Naive B cell (primary cell): Measurements from ENCODE around the gene CP. TPM values are rescaled to one million over a fixed set of nuclear protein-coding genes. Genes with fewer than 3 reads are reported as not detected.

Experiments
- ATAC-seq, 2 donors: fragments of 150-1000 bp; cut with Tn5 transposase; 2 replicates each; pipeline ENCODE4 v1.10.0; 2021; ENCODE audit warnings: low read depth in 2 of 2, mild to moderate bottlenecking in 2 of 2, moderate library complexity in 2 of 2
- DNase-seq: peaks from one replicate; pipeline ENCODE4 v3.0.0; 2022
- H3K27ac Mint-ChIP-seq, 6 donors: one replicate each; pipeline ENCODE4 v1.8.0; 2020 to 2022; ENCODE audit warnings: mild to moderate bottlenecking in 6 of 6, mixed read lengths in 6 of 6, moderate library complexity in 5 of 6, inconsistent platforms in 2 of 6
- H3K27me3 Mint-ChIP-seq, 3 donors: one replicate each; pipeline ENCODE4 v1.8.0; 2021 to 2022; ENCODE audit warnings: mixed read lengths in 3 of 3, mild to moderate bottlenecking in 1 of 3
- H3K36me3 Mint-ChIP-seq, 2 donors: one replicate each; pipeline ENCODE4 v1.8.0; 2020 to 2022; ENCODE audit warnings: mixed read lengths in 2 of 2, inconsistent platforms in 1 of 2, mild to moderate bottlenecking in 1 of 2
- H3K4me1 Mint-ChIP-seq, 3 donors: one replicate each; pipeline ENCODE4 v1.8.0; 2020 to 2022; ENCODE audit warnings: mixed read lengths in 3 of 3, inconsistent platforms in 1 of 3, mild to moderate bottlenecking in 1 of 3, moderate library complexity in 1 of 3
- H3K4me3 Mint-ChIP-seq, 8 donors: one replicate each; pipeline ENCODE4 v1.8.0; 2020 to 2022; ENCODE audit warnings: mild to moderate bottlenecking in 8 of 8, mixed read lengths in 8 of 8, moderate library complexity in 8 of 8, inconsistent platforms in 2 of 8
- H3K9me3 Mint-ChIP-seq, 7 donors: one replicate each; pipeline ENCODE4 v1.8.0; 2020 to 2022; ENCODE audit warnings: mixed read lengths in 7 of 7, mild to moderate bottlenecking in 5 of 7, inconsistent platforms in 2 of 7, moderate library complexity in 1 of 7
- polyA plus RNA-seq, 6 donors: library from polyadenylated mRNA; unstranded; fragments of 300-500 nt; fragmentation: Illumina TruSeq; gene quantifications; one replicate each; pipeline ENCODE4 v1.2.3, GENCODE V29; 2021; ENCODE audit warnings: low read depth in 6 of 6

Gene CP
- polyA plus RNA-seq: 1 to 10 TPM in 1 of 6 donors, under 1 TPM in 3, not detected in 2; 0.36 to 1.1 (median 0.63) TPM

DNA sequence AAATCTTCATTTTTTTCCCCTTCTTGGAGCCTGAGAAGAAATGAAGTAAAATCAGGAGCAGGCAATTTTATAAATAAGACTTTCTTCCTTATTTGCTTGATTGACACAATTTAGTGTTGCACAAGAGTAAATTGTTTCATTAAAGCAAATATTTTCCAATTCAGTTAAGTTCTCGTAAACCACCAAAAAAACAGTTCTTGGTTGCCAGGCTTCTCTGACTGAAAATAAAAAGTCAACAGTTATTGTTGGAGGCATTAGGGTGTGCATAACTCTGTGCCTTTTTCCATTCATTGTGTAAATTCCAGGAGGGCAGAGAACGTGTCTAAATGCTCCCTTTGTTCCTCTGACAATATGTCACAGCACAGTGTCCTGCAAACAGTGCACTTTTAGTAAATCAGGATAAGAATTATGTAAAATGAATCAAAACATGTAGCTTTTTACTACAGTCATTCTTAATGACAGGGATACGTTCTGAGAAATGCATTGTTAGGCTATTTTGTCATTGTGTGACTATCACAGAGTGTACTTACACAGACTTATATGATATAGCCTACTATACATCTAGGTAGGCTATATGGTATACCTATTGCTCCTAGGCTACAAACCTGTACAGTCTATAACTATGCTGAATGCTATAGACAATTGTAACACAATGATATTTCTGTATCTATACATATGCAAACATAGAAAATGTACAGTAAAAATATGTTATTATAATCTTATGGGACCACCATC, at the start of gene CP:
Gene CP (minus strand): TSS at position 47 of the 735 bp plus-strand sequence. CDS start 37 bp downstream, at position 10.
- no peaks in the 10 kb centered on the region for H3K36me3 Mint-ChIP-seq
- ATAC-seq: no peak
- DNase-seq: no peak
- no peaks in the 10 kb centered on the region for H3K27me3 Mint-ChIP-seq
- H3K4me3 Mint-ChIP-seq: no peak within 1 kb of the TSS
- peak within 1 kb of the TSS in 1 of 6 donors; percentile 34 for H3K27ac Mint-ChIP-seq
- peaks cover 13 to 23% (median 15%) of the 10 kb centered on the region in 3 donors for H3K4me1 Mint-ChIP-seq
- peaks cover 0 to 3% (median 0%) of the 10 kb centered on the region in 7 donors for H3K9me3 Mint-ChIP-seq

DNA sequence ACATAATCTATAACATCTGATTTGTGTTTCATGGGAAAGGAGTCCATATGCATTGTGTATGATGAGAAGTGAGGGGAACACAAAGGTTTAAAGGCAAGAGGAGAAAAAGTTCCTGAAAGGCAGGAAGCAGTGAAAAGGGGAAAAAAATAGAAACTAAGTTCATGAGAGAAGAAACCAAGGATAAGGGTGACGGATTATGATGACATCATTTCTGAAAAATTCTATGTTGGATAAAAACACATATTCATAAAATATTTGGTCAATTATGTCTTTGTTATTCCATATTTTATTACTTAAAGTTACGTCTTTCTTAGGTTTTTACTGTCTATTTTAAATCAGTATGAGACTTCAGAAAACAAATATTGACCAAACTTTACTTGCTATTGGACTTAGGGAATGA, 48.6 kb upstream of the CP start:
- DNase-seq: no peak
- H3K9me3 Mint-ChIP-seq: peaks cover 0 to 1% (median 0%) of the 10 kb centered on the region in 7 donors
- no peak overlapping the region for H3K4me3 Mint-ChIP-seq
- H3K36me3 Mint-ChIP-seq: no peaks in the 10 kb centered on the region
- no peaks in the 10 kb centered on the region for H3K27me3 Mint-ChIP-seq
- H3K4me1 Mint-ChIP-seq: peaks cover 8 to 15% (median 8%) of the 10 kb centered on the region in 3 donors
- H3K27ac Mint-ChIP-seq: peak overlapping the region in 1 of 6 donors; percentile 14
- no peak for ATAC-seq

DNA sequence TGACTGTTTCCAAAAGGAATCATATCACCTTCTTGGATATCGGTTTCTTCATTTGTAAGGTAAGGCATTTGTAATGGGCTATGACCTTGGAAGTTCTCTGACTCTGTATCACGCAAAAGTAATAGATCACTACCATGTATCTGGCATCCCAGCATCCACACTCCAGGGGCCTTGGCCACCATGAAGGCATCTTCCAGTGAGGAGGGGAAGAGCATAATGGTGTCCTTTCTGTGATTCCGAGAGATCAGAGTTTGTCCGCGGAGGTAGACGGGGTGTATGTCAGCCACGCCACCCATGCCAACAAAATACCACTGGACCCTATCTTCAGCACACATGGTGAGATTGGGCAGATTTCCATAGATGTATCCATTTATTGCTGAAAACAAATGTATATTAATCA, 48.1 kb upstream of the CP start:
- Mint-ChIP-seq H3K27me3 (no peaks in the 10 kb centered on the region), H3K4me3 (no peak overlapping the region), H3K9me3 (peaks cover 0 to 1% (median 0%) of the 10 kb centered on the region in 7 donors), H3K36me3 (no peaks in the 10 kb centered on the region), H3K27ac (peak overlapping the region in 1 of 6 donors; percentile 14), H3K4me1 (peaks cover 8 to 15% (median 9%) of the 10 kb centered on the region in 3 donors)
- ATAC-seq: no peak
- no peak for DNase-seq

DNA sequence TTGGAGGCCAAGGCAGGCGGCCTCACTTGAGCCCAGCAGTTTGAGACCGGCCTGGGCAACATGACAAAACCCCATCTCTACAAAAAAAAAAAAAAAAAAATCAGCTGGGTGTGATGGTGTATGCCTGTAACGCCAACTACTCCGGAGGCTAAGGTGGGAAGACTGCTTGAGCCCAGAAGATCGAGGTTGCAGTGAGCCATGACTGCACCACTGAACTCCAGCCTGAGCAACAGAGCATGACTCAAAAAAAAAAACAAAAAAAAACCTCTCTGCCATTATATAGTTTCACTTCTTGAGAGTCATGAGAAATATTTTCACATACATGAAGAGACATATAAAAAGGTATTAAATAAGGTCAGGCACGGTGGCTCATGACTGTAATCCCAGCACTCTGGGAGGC, 45.9 kb upstream of the CP start:
- H3K9me3 Mint-ChIP-seq: peaks cover 0 to 1% (median 0%) of the 10 kb centered on the region in 7 donors
- ATAC-seq (peak; percentile 79 to 87), DNase-seq (no peak)
- no peaks in the 10 kb centered on the region for H3K27me3 Mint-ChIP-seq
- H3K27ac Mint-ChIP-seq: peak overlapping the region in 4 of 6 donors; percentile 21 to 58 (median 45)
- H3K4me1 Mint-ChIP-seq: peaks cover 25 to 30% (median 28%) of the 10 kb centered on the region in 3 donors
- H3K36me3 Mint-ChIP-seq: no peaks in the 10 kb centered on the region
- H3K4me3 Mint-ChIP-seq: peak overlapping the region in 6 of 8 donors; percentile 17 to 77 (median 60)

DNA sequence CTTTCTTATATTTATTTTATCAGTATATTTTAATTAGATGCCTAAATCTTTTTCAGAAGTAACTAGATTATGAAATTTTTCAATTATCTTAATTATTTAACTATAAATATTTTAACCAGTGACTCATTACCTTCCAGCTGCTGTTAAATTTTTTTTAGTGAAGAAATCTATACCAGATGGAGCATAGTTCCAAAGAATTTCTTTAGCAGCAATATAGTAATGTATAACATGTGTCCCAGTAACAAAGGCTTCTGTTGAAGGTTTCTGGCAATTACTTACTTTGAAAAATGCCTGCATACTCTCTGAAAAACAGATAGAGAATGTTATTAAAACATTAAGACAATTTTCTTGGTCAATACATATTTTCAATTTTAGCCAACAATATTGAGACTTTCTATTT, 45.1 kb upstream of the CP start:
- no peak for DNase-seq
- no peak for ATAC-seq
- no peaks in the 10 kb centered on the region for H3K27me3 Mint-ChIP-seq
- H3K27ac Mint-ChIP-seq: no peak overlapping the region
- peaks cover 25 to 31% (median 28%) of the 10 kb centered on the region in 3 donors for H3K4me1 Mint-ChIP-seq
- H3K4me3 Mint-ChIP-seq: no peak overlapping the region
- H3K36me3 Mint-ChIP-seq: no peaks in the 10 kb centered on the region
- peaks cover 0 to 1% (median 0%) of the 10 kb centered on the region in 7 donors for H3K9me3 Mint-ChIP-seq

DNA sequence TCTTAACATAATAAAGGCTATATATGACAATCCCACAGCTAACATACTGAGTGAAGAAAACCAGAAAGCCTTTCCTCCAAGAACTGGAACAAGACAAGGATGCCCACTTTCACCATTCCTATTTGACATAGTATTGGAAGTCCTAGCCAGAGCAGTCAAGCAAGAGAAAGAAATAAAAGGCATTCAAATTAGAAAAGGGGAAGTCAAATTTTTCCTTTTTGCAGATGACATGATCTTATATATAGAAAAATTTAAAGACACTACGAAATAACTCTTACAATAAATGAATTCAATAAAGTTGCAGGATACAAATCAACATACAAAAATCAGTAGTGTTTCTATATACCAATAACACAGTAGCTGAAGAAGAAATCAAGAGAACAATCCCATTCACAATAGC, 42.2 kb upstream of the CP start:
- Mint-ChIP-seq H3K4me3 (no peak overlapping the region), H3K27ac (no peak overlapping the region), H3K36me3 (no peaks in the 10 kb centered on the region), H3K4me1 (peaks cover 28 to 37% (median 30%) of the 10 kb centered on the region in 3 donors), H3K27me3 (peaks cover 0 to 6% (median 0%) of the 10 kb centered on the region in 3 donors), H3K9me3 (peaks cover 0 to 2% (median 0%) of the 10 kb centered on the region in 7 donors)
- no peak for DNase-seq
- no peak for ATAC-seq

DNA sequence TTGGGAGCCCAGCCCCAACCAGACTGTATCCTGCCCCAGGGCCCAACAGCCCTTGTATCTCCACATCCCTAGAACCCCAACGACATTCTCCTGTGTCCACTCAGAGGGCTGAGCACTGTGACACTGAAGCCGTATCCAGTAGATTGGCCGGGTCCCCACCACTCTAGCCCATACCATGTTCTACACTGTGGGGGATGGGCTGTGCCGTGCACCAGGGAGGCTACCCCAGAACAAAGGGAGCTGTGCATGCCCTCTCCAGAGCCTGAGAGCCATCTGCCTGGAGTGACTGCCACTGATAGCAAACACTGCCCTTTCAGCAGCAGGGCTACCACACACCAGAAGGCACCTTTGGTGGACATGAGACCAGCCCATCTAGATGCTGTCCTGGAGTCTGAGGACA, 37.1 kb upstream of the CP start:
- ATAC-seq (no peak), DNase-seq (no peak)
- peaks cover 12 to 18% (median 14%) of the 10 kb centered on the region in 3 donors for H3K4me1 Mint-ChIP-seq
- H3K27ac Mint-ChIP-seq: no peak overlapping the region
- no peak overlapping the region for H3K4me3 Mint-ChIP-seq
- H3K9me3 Mint-ChIP-seq: peaks cover 0 to 2% (median 0%) of the 10 kb centered on the region in 7 donors
- H3K27me3 Mint-ChIP-seq: peaks cover 0 to 6% (median 0%) of the 10 kb centered on the region in 3 donors
- H3K36me3 Mint-ChIP-seq: no peaks in the 10 kb centered on the region

DNA sequence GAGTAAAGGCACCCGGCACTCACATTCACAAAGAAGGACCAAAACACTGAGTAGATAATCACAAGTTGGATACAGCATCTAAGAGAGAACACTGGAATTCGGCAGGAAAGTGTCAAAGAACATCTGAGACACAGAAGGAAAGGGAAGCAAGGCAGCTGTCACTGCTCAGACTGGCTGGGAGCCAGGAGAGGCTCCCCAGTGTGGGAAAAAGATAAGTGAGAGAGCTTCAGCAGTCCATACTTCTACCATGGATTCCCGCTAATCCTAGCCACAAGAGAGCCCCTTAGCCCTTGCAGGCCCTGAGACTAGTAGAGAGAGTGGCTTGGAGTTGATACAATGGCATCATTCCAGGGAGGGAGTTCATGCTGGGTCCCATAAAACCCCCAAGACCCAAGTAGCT, 36.7 kb upstream of the CP start:
- Mint-ChIP-seq H3K4me3 (no peak overlapping the region), H3K27me3 (peaks cover 0 to 6% (median 0%) of the 10 kb centered on the region in 3 donors), H3K27ac (no peak overlapping the region), H3K4me1 (peaks cover 7 to 14% (median 10%) of the 10 kb centered on the region in 3 donors), H3K36me3 (no peaks in the 10 kb centered on the region), H3K9me3 (peaks cover 0 to 2% (median 0%) of the 10 kb centered on the region in 7 donors)
- ATAC-seq: no peak
- no peak for DNase-seq

DNA sequence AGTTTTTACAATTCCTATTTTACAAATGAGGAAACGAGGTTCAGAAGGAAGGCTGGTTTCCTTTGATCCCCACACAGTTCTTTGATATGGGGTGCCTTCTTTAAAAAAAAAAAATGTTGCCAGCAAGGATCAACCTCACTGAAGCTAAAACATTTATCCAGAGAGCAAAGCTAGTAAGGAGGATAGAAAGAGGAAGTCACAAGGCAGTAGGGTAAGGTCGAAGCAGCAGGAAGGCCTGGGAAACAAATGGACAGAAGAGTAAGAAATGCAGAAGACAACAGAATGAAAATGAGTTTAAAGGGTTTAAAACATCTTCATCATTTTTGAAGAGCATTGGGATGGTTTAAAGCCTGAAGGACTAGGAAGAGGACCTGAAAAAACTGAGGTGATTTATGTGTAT, 30.6 kb upstream of the CP start:
- DNase-seq (no peak), ATAC-seq (peak; percentile 37 to 40)
- peaks cover 0 to 5% (median 0%) of the 10 kb centered on the region in 3 donors for H3K27me3 Mint-ChIP-seq
- no peaks in the 10 kb centered on the region for H3K36me3 Mint-ChIP-seq
- H3K4me3 Mint-ChIP-seq: no peak overlapping the region
- peaks cover 20 to 28% (median 24%) of the 10 kb centered on the region in 3 donors for H3K4me1 Mint-ChIP-seq
- H3K27ac Mint-ChIP-seq: peak overlapping the region in 3 of 6 donors; percentile 1 to 31 (median 29)
- no peaks in the 10 kb centered on the region for H3K9me3 Mint-ChIP-seq

DNA sequence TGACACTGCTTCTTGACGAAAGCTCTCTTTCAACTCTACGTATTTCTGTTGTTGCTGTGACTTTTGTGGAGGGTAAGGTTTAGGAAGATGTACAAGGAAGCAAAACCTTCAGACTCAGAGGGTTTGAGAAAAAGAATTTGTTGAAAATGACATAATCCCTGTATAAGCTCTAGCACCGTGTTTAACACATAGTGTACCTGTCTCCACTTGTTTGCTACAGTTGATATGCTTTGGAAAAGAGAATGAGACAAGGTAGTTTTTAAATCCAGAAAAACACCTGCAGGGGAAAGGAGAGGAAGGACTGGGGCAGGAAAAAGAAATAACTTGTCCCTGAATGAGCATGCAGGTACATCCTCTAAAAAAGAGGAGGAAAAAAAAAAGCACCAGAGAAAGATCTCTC, 29.6 kb upstream of the CP start:
- ATAC-seq (no peak), DNase-seq (no peak)
- Mint-ChIP-seq H3K4me1 (peaks cover 27 to 35% (median 31%) of the 10 kb centered on the region in 3 donors), H3K36me3 (no peaks in the 10 kb centered on the region), H3K27me3 (peaks cover 0 to 5% (median 0%) of the 10 kb centered on the region in 3 donors), H3K27ac (no peak overlapping the region), H3K4me3 (no peak overlapping the region), H3K9me3 (no peaks in the 10 kb centered on the region)

DNA sequence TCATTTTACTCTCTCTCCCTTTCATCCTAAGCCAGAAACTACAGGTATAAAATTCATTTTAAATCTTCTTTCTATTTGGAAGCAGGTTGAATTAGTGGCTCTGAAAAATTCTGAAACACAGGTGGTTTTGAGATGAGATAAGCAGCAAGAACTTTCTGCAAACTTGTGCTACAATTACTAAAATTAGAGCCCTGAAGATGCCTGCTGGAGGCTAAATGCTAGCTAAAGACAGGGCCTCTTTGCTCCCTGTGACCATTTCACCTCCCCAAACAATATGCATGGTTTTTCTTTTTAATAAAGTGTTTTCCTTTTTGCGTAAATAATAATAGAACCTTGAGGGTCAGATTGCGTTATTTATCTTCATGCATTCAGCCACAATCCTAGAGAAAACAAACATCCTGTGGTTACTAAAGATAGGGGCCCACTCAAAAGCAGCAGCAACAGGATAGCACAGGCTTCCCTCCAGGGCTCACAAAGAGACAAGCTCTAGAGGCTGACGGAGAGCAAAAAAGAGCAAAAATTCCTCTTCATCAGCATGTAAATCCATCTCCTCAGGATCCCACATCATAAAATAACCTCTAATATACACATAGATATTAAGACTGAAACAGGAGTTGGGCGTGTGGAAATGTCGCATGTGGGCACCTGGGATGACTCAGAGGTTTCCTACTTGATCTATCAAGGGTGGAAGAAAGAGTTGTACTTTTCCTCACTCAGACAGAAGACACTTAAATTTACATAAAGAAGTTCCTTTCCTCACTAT, 26.5 kb upstream of the CP start:
- DNase-seq (peak; percentile 20), ATAC-seq (peak; percentile 29 to 43)
- H3K4me1 Mint-ChIP-seq: peaks cover 48 to 59% (median 58%) of the 10 kb centered on the region in 3 donors
- H3K27me3 Mint-ChIP-seq: peaks cover 0 to 5% (median 0%) of the 10 kb centered on the region in 3 donors
- H3K27ac Mint-ChIP-seq: peak overlapping the region in 4 of 6 donors; percentile 15 to 73 (median 52)
- H3K36me3 Mint-ChIP-seq: no peaks in the 10 kb centered on the region
- peak overlapping the region in 5 of 8 donors; percentile 2 to 53 (median 34) for H3K4me3 Mint-ChIP-seq
- no peaks in the 10 kb centered on the region for H3K9me3 Mint-ChIP-seq

DNA sequence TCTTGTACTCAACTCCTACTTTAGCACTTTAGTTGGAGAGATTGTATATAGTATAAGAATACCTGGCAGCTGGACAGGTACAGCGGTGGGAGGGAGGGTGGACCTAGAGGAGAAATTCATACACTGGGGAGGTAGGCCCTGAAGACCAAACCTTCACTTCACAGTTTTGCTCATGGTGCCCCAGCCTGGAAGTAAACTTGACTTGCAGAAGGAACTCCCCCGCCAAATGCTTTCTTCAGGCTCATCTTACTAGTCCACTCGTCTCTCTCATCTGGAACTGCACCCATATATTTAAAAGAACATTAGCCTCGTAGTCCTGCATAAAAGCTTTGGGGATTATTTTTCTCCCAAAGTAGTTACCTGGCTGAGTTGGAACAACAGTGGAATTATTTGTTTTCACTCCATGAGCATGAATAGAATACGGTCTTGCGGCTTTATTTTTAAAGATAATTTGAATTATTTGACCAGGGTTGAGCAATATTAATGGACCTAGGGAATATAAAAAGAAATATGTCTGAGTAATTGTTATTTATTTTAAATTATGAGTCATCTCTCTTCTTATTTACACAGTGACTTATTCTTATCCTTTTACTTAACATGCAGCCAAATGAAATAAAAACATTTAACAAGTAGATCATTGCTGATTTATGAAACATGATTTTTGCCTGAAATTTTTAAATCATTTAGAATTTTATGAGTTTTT, 25.5 kb upstream of the CP start:
- DNase-seq: no peak
- no peaks in the 10 kb centered on the region for H3K9me3 Mint-ChIP-seq
- no peak overlapping the region for H3K27ac Mint-ChIP-seq
- H3K36me3 Mint-ChIP-seq: no peaks in the 10 kb centered on the region
- ATAC-seq: no peak
- peaks cover 48 to 59% (median 58%) of the 10 kb centered on the region in 3 donors for H3K4me1 Mint-ChIP-seq
- H3K4me3 Mint-ChIP-seq: peak overlapping the region in 1 of 8 donors; percentile 75
- H3K27me3 Mint-ChIP-seq: peaks cover 0 to 5% (median 0%) of the 10 kb centered on the region in 3 donors
